ENCODE data around the gene OSCAR.

Gene OSCAR

GRCh38 chr19:54081032-54081431, 19.6 kb downstream of the OSCAR start, which contains the start of gene TARM1:
TARM1 (minus strand) TSS chr19:54081365; CDS start chr19:54081340, 25 bp downstream.
- DNase-seq = no peak

GRCh38 chr19:54077334-54077733, 23.3 kb downstream of the OSCAR start:
- DNase-seq = no peak

DNA sequence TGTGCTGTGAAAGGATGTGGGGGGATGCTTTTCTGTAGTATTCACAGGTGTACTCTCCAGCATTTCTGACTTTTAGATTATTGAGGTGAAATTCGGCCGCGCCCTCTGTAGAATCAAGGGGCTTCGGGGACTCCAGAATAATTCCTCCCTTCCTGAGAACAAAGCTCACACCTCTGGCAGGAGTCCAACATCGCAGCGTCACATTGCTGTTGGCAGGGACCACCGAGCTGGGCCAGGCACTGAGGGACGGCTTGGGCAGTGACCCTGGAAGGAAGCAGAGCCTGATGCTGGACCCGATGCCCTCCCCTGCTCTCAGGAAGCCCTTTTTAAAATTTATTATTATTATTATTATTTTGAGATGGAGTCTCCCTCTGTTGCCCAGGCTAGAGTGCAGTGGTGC, 25.8 kb downstream of the OSCAR start:
- DNase-seq = no peak

GRCh38 chr19:54073829-54074228, 26.8 kb downstream of the OSCAR start:
- no peak for DNase-seq

DNA sequence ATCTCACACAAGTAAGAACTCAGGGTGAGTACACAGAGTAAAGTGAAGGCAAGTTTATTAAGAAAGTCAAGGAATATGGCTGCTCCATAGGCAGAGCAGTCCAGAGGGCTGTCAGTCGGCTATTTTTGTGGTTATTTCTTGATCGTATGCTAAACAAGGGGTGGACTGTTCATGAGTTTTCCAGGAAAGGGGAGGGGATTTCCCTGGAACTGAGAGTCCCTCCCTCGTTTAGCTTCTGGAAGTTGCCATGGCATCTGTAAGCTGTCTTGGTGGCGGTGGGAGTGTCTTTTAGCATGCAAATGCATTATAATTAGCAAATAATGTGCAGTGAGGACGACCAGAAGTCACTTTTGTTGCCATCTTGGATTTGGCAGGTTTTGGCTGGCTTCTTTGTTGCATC, 31.1 kb downstream of the OSCAR start:
- DNase-seq = no peak

GRCh38 chr19:54063350-54064116, 37.1 kb downstream of the OSCAR start, which contains the start of gene VSTM1:
VSTM1 (minus strand) TSS chr19:54063897; CDS start chr19:54063777, 120 bp downstream.
- no peak for DNase-seq

- no peak for DNase-seq
Measured at GRCh38 chr19:54062643-54063042, 38.0 kb downstream of the OSCAR start.

GRCh38 chr19:54047616-54048015, 53.0 kb downstream of the OSCAR start:
- DNase-seq = no peak

- no peak for DNase-seq
Measured at GRCh38 chr19:54045771-54046170, 54.8 kb downstream of the OSCAR start.

Measured in hematopoietic multipotent progenitor cell treated with erythropoietin and hydrocortisone succinate and interleukin-3 and kit ligand, for 8 days (in vitro differentiated cells).